Inflammatory macrophage treated with lipopolysaccharide for 4 hours (primary cell): ENCODE results near the gene KRTAP12-2.
"Not testable (repeated sequence)": the region's sequence is repeated elsewhere in the genome, so short reads cannot be mapped to it uniquely, and the experiment has no call there.

Experiments
- DNase-seq: peaks from one replicate; pipeline ENCODE4 v3.0.0-alpha.2; 2020

Gene KRTAP12-2

GRCh38 chr21:44684077-44684476 lies 17.4 kb upstream of the KRTAP12-2 start:
- DNase-seq, result no peak

GRCh38 chr21:44682580-44683151 lies 15.9 kb upstream of the KRTAP12-2 start:
- DNase-seq, result no peak

DNA sequence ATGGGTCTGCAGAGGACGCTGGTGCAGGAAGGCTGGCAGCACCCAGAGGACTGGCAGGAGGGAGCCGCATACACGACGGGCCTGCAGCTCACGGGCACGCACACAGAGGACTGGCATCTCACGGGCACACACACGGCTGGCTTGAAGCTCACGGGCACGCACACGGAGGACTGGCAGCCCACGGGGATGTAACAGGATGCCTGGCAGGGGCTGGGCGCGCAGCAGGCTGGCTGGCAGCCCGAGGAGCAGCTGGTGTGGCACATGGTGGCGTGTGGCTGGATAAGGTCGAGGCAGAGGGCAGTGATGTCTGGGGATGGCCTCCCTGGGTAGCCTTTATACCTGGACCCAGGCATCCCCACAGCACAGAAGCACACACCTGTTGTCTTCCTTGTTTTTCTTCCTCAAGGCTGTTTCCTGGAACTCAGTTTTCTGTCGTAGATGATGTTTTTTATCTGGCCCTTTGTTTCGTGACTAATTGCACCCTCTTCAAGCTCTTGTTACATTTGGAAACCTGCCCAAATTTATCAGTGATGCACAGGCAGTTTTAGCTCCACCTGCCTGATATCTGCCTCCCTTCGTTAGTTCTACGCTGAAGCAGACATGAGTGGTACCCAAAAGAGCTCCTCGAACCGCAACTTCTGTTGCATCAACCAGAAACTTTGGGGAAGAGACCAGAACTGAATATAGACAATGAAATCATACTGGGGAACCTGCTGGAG lies 15.3 kb upstream of the KRTAP12-2 start, which contains the start of gene KRTAP12-1:
KRTAP12-1 (minus strand) TSS at position 303 of the 719 bp plus-strand sequence; CDS start at position 263, 40 bp downstream.
- DNase-seq, result no peak

GRCh38 chr21:44681152-44681551 lies 14.4 kb upstream of the KRTAP12-2 start:
- no peak for DNase-seq

- DNase-seq, result no peak
These were observed 11.2 kb upstream of the KRTAP12-2 start for GRCh38 chr21:44677881-44678280.

DNA sequence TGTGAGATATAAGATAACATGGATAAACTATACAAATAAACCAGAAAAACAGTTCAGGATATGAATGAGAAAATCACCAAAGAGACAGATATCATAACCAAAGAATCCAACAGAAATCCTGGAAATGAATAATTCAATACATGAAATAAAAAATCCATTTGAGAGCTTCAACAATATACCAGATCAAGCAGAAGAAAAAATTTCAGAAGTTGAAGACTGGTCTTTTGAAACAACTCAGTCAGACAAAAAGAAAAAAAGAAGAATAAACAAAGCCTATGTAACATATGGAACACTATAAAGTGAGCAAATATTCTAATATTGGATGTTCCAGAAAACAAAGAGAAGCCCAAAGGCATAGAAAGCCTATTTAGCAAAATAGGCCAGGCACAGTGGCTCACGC lies 5.2 kb upstream of the KRTAP12-2 start:
- DNase-seq, result no peak

DNA sequence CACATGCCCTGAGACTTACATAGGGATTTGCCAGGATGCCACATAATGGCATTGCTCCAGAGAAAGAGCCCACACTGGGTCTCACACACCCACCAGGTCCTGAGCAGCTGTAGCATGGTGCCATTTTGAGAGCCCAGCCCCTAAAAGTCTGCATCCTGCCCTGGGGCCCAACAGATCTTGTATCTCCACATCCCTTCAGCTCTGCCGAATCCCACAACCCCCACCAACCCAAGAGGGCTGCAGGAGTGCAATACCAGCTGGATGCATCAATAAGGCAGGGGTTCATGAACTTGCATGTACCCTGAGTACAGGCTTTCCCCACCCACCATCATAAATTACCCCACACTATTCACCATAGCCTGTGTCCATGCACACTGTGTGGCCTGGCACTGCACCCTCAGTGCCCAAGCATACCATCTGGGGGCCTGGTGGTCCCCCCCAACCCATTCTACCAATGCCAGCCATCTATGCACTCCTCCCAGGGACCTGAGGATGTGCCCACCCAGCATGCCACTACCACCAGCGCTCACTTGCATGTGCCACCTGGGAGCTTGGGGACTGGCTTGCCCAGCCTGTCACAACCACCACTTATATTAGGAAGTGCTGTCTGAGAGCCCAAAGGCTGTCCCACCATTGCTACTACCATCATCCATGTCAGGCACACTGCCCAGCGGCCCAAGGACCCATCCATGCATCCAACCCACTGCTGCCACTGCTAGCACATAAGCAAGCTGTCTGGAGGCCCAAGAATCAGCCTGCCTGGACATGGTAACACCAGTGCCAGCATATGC lies 4.1 kb upstream of the KRTAP12-2 start:
- DNase-seq, result no peak

DNA sequence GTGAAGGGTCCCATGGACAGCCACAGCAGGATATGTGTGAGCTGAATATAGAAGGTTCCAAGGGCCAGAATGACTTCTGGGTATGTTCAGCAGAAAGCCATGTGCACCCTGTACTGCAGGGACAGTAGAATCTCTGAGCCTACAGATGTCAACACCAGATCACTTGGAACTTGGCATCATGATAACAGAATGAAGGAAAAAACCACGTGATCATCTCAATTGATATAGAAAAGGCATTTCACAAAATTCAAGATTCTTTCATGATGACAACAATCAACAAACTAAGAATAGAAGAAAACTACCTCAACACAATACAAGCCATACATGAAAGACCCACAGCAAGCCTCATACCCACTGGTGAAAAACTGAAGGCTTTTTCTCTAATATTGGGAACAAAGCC lies 885 bp upstream of the KRTAP12-2 start:
- no peak for DNase-seq

- no peak for DNase-seq
These were observed 2.0 kb downstream of the KRTAP12-2 start for GRCh38 chr21:44664691-44665090.

- DNase-seq, result not testable (repeated sequence)
These were observed 5.2 kb downstream of the KRTAP12-2 start for GRCh38 chr21:44661567-44661966.

GRCh38 chr21:44658913-44659595 lies 7.7 kb downstream of the KRTAP12-2 start:
- no peak for DNase-seq

GRCh38 chr21:44658541-44658910 lies 8.2 kb downstream of the KRTAP12-2 start:
- no peak for DNase-seq

DNA sequence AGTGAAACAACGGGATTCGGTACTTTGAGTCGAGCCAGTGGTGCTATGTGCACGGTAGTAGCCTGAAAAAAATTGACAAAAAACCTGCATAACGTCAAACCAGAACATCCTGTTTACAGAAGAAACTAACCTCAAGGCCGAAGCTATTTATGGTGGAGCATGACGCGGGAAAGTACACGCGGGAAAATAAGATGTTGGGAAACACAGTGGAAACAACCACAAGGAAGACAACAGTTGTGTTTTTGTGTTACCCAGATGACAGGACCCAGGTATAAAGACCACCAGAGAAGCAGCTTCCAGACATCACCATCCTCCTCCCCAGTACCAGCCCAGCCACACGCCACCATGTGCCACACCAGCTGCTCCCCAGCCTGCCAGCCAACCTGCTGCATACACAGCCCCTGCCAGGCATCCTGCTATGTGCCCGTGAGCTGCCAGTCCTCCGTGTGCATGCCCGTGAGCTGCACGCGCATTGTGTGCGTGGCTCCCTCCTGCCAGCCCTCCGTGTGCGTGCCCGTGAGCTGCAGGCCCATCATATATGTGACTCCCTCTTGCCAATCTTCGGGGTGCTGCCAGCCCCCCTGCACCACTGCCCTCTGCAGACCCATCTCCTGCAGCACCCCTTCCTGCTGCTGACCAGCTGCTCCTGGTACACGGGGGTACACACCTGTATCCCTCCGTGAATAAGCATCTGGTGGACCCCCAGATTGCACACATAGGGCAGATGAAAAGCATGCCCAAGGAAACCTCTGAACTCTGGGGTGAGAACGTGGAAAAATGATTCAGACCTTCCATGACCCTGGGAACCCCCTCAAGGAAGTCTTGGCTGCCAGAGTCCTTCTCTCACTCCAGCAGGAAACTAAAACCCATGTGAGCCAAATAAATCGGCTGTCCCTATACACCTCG lies 8.8 kb downstream of the KRTAP12-2 start, which contains the start of gene KRTAP12-3:
KRTAP12-3 (plus strand) TSS at position 298 of the 906 bp plus-strand sequence; CDS start at position 346, 48 bp downstream.
- no peak for DNase-seq

GRCh38 chr21:44656868-44657267 lies 9.9 kb downstream of the KRTAP12-2 start:
- DNase-seq, result no peak

DNA sequence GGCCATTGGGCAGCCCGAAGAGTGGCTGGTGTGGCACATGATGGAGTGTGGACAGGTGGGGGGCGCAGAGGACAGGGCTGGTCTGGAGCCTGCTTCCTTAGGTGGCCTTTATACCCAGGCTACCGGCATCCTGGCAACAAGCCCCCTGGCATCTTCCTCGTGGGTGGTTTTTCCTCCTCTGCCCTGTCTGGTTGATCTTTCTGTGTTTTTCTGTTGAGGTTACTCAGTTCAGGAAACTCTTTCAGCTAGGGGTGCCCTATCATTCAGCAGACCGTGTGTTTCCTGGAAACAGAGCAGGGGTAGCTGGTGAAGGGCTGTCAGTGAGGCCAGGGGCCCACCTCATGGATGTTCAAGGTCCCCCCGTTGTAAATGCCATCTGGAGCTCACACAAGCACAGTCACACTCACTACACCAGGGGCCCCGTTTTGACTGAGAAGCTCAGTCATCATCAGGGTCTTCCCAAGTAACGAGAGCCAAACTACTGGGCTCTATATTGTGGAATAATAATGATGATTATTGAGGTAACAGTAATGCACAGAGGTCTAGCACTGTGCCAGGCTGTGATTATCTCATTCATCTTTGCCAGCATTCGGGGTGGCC lies 12.1 kb downstream of the KRTAP12-2 start, which contains the start of gene KRTAP12-4:
KRTAP12-4 (minus strand) TSS at position 84 of the 600 bp plus-strand sequence; CDS start at position 39, 45 bp downstream.
- DNase-seq, result no peak

- no peak for DNase-seq
These were observed 12.8 kb downstream of the KRTAP12-2 start for GRCh38 chr21:44653656-44654575.

DNA sequence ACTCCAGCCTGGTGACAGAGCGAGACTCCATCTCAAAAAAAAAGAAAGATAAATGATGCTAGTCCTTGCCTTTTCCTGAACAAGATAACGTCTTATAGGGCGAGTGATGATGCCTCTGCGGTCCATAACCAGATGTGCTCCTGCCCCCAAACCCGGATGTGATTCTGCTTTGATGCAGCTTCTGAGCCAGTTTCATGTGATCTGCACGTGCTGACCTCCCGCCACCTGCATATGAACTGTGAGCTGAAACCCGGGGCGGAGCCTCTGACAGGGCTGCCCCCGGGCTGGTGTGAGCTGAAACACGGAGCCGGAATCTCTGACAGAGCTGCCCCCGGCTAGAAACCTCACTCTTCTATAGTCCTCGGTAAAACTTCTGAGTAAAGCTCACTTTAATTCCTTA lies 13.6 kb downstream of the KRTAP12-2 start:
- DNase-seq, result no peak

- DNase-seq, result no peak
These were observed 15.6 kb downstream of the KRTAP12-2 start for GRCh38 chr21:44650973-44651675.

- no peak for DNase-seq
These were observed 16.3 kb downstream of the KRTAP12-2 start for GRCh38 chr21:44650265-44650972.
